Erythroblast (primary cell): ENCODE data around the gene SLC35F2.
"Not testable (repeated sequence)": the region's sequence is repeated elsewhere in the genome, so short reads cannot be mapped to it uniquely, and the experiment has no call there.

Source experiments
- GATA1 ChIP-seq: IDR thresholded peaks from 2 replicates; pipeline ENCODE4 v1.6.1; 2011; ENCODE audit warnings: low read depth, mild to moderate bottlenecking, control low read depth, low read length, moderate library complexity
- POLR2A ChIP-seq: IDR thresholded peaks from 2 replicates; pipeline ENCODE4 v1.6.1; 2011; ENCODE audit warnings: mild to moderate bottlenecking, low read length

GRCh38 chr11:107860240-107860620 lies 1.6 kb upstream of the SLC35F2 start:
- TF ChIP-seq POLR2A, GATA1: not testable (repeated sequence)
